HG02763 (cell line): Measurements from ENCODE around the gene PKHD1.
"Not testable (repeated sequence)": the region's sequence is repeated elsewhere in the genome, so short reads cannot be mapped to it uniquely, and the experiment has no call there.

ENCODE experiments used
- ATAC-seq: cut with Tn5 transposase; IDR thresholded peaks from one replicate; pipeline ENCODE4 v1.9.1; 2021; ENCODE audit warnings: mild to moderate bottlenecking, moderate library complexity; ENCODE audit not compliant: unreplicated experiment

Gene PKHD1

DNA sequence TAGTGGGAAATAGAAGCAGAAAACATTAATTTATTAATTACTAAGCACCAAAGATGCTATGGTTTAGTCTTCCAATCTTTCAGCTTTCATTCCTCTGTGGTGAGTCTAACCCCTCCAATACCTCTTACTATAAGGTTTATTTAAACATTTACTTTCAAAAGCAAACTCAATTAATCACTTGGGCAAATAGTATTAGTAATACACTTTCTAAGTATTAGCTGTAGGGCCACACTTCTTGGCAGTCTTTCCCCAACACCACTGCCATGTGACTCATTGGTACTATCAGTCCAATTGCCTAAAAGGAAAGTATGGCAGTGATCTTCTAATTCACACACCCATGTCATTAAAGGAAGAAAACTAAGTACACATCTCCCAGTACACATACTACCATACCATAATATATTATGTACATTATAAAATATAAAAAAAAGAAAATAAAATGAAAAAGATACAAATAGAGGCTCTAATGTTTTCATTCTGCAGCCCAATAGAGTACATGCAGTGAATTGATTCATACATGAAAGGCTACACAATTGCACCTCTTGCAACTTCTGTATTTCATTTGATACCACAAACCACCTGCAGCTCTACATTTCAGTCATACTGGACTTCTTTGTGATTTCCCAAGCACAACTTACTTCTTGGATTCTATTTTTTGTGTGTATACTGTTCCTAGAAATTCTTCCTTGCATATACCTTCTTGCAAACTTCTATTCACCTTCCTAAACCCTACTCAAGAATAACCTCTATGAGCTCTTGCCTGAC, 218.6 kb downstream of the PKHD1 start:
- ATAC-seq = no peak

DNA sequence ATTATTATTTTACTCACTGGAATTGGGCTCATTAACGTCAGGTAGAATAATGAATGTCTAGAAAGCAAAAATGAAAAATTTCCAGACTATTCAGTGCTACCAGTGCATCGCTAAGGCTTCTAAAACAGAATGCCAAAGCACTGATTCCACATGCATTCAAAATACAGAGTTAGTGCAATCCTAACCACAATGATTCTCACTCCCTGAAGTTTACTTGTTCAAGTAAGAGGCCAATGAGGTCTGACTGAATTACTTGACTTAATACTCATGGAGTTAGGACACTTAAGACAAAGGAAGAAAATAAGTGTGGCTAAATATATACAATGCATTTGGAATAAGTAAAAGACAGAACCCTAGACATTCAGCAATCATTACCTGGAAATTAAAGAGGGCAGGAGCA, 220.5 kb downstream of the PKHD1 start:
- no peak for ATAC-seq

DNA sequence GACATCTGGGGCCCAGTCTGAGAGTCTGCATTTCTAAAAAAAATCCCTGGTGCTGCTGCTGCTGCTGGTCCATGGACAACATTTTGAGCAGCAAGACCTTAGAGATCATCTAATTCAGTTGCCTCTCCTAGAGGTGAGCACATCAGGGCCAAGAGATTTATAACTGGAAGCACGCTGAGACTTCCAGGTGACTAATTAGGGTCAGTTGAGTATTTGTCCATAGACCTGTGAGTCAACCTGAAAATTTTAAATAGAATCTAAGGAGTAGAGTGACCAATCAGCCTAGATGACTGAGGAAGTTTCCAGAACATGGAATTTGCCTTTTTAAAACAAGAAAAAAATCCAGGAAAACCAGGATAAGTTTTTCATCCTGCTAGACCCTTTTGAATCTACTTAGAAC, 221.4 kb downstream of the PKHD1 start:
- no peak for ATAC-seq

DNA sequence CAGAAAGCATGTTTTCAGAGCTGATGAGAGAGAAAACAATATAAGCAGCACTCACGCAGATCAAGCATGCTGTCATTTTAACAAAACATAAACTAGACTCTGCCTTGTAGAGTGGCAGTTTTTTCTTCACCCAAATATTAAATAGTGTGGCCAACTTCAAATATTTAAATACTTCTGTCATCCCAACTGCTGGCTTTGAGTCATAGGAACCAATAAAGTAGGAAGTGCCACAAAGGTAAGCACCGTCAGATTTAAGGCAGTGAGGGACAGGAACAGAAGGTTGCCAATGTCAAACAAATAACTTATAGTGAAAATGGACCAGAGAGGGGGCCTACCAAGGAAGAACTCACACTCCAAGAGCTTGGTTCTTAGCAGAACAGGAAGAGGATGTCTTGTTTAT, 222.2 kb downstream of the PKHD1 start:
- no peak for ATAC-seq

DNA sequence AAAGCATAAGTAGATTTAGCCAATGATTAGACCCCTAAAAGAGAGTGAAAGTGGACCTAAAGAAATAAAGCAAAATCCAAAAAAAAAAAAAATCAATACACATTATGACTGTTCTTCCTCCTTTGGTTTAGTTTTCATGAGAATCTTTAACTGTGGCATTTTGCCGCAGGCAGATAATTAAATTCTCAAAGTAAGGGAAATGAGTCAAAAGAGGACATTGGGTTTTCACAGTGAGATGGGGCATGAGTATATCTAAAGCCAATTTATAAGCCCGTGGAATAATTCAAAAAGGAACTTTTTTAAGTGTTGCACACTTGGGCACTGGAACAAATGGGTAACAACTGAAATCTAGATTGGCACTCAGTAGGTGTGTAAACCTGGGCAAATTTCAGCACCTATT, 230.3 kb downstream of the PKHD1 start:
- ATAC-seq = no peak

DNA sequence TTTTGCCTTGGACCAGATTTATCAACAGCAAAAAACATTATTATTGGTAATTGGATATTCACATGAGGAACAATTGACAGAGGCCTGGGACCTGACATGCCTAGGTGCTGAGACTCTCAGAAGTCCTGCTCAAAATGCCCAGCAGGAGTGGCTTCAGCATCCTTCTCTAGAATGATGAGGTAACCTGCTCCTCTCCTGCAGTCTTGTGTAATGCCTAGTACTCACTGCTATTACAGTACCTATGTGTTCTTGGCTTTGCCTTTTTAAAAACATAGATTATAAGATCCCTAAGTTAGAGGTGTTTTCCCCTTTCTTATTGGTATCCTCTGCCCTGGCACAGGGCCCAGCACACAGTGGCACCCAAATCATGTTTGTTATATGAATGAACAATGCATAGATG, 230.9 kb downstream of the PKHD1 start:
- no peak for ATAC-seq

DNA sequence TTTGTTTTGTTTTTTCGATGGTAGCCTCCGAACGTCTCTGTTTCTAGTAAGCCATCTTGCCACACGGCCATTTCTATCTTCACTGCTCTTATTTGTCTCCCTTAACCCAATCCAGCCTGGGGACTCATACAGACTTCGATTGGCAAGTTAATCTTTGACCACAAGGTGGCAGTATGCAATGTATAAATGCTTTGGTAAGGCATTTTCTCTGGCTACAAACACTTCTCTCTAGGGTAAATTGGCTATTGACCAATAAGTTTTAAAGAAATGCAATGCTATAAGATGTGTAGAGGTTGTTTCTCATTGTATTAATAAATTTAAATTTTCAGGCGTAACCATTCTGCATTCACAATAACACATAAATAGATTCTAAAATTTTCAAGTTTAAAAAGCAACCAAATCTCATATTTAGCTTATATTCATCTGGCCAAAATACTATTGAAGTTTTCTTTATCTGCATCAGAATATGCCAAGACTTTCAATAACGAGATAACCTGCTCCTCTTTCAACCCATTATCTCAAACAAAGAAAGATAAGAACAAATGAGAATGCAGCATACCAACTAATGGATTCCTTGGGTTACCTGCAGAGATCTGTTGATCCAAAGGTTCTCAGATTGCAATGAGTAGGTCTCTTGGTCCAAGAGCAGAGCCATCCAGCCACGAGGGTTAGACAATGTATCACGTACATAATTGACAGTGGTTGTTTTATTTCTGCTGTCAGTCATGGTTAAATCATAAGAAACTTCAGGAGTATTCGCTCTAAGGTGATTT, 231.9 kb downstream of the PKHD1 start:
- no peak for ATAC-seq

DNA sequence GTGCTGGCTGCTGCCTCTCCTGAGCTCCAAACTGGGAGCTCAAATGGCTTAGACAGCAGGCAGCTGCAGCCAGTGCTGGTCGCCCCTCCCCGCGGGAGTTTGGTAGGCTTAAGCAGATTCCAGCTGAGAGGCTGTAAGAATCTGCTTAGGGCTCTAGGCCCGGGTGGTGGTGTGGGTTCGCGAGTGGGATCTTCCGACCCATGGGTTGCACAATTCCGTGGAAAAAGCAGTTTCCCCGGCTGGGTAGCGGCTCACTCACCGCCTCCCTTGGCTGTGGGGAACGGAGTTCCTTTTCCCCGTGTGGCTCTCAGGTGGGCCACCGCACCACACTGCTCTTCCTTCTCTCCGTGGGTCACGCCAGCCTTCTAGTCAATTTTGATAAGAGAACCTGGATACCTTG, 232.5 kb downstream of the PKHD1 start:
- no peak for ATAC-seq

DNA sequence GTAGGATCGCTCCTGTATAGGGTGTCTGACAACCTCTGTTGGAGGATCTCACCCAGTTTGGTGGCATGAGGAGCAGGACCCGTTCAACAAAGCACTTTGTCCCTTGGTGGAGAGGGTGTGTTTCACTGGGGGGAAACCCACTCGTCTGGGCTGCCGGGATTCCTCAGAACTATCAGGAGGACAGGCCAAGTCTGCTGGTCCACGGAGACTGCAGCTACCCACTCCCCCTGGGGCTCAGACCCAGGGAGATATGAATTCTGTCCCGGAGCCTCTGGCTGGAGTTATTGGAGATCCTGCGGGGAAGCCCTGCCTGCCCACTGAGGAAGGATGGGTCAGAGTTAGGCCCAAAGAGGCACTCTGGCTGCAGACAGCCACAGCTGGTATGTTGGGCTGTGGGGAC, 233.1 kb downstream of the PKHD1 start:
- ATAC-seq = no peak

DNA sequence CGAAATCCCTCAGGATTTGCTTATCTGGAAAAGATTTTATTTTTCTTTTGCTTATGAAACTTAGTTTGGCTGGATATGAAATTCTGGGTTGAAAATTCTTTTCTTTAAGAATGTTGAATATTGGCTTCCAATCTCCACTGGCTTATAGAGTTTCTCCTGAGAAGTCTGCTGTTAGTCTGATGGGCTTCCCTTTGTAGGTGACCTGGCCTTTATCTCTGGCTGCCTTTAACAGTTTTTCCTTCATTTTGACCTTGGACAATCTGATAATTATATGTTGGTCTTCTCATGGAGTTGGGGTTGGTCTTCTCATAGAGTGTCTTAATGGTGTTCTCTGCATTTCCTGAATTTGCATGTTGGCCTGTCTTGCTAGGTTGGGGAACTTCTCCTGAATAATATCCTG, 234.3 kb downstream of the PKHD1 start:
- not testable (repeated sequence) for ATAC-seq

DNA sequence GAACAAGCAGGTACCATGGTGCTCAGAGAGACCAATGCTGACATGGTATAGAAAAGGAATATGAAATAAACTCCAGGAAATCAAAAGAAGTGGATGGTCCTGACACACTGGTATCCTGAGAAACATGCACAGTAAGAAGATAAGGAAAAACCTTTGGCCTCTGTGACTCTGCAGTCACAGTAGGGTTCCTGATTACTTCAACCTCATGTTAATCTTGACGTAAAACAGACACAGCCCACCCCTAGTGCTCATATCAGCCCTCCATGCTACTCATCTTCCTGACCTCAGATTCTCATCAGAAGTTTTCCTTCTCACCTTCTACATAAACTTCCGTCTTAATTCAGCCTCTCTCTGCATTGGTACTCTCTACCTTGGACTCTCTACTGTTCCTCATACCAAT, 240.9 kb downstream of the PKHD1 start:
- no peak for ATAC-seq

DNA sequence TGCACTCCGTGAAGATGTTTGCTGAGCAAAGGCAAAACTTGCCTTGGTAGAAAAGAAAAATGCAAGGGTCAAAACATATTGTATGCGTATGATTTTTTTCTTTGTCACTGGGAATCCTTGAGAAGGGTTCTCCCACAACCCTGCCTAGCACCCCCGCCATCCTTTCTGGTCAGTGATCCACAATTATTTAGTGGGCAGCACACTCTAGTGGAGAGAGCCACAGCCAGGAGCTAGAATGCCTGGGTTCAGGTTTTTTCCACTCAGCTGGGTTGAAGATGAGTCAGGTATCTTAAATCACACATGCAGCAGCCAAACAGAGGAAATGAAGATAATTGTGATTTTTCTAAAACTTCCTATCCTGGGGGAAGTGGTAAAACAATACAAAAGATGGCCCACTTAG, 243.1 kb downstream of the PKHD1 start:
- no peak for ATAC-seq

DNA sequence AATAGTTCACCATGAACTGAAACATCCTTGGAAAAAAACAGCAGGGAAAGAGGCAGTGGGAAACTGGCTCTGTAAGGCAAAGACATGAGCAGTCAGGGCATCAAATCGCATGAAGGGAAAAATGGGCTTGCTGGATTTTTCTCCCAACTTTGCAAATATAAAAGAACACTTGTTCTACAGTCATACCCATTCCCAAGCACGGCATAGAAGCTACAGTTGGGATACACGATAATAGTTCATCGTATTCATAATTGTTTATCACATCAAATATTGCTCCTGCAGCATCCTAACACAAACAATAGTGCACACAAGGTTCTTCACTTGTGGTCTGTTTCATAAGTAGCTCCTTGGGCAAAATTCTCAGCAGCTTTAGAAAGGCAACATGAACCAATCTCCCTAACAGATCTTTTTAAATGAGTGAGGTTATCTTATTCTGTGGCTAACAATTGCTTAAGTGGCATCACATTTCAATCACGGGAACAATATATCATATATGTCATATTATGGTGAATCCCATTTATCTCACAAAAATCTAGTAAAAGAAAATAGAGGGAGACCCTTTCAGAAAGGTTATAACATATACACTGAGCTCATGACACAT, 243.9 kb downstream of the PKHD1 start:
- ATAC-seq = no peak

DNA sequence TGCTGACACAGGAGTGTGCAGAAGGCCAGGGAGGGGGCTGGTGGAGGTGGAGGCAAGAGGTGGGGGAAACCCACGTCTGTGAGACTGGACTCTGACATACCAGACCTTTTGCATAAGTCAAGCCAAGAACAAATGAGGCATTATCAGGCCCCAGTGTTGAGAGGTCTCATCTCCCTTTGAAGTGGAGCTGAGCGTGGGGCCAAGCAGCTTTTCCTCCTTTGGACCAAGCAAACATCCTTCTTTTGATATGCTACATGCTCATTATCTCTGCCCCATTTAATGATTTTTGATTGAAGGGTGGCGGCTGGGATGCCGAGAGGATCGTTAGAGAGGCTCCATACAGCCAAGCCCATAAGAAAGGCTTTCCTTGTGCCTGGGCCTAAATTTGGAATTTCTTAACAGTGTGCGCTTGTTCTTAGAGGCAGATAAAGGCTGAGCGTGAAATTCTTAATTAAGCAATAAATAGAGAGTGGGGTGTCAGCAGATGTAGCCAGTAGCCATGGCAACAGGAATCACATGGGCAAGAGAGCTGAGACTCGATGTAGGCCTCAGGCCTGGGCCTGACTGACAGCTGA, 244.5 kb downstream of the PKHD1 start:
- no peak for ATAC-seq

DNA sequence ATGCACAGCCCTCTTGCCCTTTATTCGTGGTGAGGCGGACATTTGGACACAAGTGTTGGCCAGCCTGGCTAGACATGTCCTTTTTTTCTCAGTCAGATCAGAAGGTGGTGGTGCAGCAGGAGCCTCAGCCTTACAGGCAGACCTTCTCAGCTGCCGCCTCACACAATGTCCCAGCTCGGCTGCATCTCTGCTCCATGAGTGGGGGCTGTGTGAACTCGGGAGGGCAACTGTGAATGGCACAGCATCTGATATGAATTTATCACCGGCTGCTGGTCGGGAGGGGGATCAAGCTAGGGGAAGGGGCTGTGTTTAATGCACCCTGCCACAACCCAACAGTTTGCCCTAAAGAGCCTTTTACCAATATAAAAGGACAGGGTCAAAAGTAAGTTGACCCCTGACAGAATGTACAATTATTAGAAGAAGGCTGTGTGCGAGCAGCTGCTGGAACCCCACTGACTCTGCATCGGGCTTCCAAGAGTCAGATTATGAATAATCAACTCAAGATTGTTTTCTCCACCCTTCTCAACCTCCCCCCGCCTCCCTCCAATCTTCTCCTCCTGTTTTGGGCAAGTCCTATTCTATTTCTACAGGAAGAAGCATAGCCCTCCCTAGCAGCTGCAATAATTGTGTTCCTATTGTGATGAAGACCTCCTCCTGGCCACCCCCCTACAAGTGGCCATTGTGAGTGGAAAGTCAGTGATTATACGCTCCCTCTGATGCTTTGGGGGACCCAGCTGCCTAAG, 245.2 kb downstream of the PKHD1 start:
- no peak for ATAC-seq

DNA sequence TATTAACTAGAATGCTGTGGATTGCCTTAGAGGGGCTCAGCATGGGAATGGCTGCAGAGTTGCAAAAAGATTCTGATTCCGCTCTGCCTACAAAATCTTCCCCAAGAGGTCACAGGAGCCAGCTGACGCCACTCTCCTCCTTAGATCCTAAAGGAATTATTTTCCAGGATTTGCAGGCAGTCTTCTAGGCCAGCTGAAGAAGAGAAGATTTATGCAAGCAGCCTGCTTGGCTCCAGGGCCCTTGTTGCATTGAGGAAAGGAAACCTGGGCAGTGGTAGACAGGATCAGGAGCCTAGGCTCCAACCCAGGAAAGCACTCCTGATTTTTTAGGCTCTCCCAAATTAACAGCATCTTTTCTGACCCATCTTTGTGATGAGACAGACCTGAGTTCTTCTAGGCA, 245.8 kb downstream of the PKHD1 start:
- no peak for ATAC-seq

DNA sequence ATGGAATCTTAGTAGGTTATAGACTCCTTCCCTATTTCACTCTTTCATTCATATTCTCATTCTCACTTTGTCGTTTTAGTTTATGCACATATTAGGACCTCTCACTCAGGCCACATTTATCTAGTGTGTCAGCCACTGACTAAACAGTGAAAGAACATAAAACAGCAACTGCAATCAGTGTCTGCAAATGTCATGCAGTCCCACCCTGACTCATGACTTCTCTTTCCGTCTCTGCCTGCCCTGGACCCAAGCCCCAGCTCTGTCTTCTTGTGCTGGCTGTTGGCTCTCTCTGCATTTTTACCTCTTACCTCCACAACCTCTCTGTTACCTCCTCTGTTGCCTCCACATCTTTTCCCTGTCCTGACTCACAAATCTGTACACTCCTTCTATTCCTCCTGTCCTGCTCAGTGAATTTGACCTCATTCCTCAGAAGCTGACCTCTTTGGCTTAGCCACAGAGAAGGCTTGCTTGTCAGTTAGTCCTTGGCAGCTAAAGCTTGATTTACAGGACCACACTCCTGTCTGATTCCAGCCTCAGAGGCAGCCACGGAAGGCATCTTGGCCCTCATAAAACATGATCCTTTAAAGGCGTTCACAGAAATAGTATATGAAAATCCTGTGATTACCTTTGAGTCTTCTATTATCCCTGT, 247.6 kb downstream of the PKHD1 start:
- no peak for ATAC-seq

DNA sequence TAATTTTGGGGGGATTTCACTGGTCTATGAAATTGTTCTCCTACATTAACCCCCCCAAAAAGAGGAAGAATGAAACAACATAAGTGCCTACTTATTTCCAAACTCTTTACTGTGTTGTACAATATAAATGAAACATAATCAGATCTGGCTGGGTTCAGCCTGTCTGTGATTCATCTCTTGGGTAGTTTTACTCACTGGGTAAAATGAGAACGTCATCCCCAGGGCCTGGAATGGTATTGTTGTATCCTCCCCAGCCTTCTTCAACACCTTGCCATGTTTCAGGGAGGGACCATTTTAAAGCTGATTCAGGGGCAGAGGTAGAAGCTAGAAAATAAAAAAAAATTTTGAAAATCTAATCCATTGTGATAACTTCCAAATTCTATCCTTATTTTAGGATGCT, 256.7 kb downstream of the PKHD1 start:
- ATAC-seq = no peak

DNA sequence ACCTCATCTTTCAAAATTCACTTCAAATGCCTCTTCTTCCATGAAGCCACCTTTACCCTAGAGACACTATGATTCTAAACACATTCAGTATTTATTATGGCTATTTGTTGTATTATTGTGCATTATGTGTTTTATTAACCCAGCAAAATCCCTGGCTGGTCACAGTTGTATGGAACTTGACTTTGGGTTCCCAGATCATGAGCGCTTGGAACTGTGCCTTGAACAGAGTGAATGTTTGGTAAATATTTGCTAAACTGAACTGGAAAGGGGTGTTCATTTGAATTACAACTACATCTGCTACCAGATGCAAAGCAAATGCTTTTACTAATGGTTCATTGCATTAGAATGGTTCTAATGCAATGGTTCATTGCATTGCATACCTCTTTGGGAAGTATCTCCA, 259.8 kb downstream of the PKHD1 start:
- ATAC-seq = no peak

DNA sequence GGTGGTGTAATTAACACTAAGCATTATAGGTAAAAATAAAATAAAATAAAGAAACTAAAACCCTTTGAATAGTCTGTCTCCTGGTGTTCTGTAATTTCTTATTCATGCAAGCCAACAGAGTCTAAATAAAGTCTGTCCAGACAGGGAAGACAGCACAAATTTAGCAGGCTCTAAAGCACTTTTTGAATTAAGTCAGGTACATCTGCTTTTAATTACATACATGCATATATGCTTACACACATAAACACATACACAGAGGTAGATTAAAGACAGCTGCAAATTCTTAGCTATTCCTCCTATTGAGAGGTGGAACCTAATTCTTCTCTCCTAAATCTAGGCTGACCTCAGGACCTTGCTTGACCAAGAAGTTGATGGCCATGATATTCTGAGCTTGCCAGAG, 262.5 kb downstream of the PKHD1 start:
- no peak for ATAC-seq

DNA sequence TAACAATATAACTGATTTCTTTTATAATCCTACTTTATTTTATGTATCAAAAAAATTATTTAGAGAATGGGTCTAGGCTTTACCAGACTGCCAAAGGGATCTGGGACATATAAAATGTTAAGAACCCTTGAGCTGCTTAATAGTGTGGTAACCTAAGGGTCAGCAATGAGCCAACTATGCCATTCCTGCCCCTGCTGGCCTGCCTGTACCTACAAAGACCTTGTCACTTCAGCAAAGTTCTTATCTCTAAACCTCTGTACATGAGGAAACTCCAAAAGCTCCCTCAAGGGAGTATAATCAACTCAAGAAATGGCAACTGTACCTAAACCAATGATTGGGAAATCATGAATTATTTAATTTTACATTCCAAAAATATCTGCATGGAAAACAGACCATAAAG, 266.9 kb downstream of the PKHD1 start:
- ATAC-seq = no peak
